Stomach (tissue), 4 donors: ENCODE results near the gene MARCHF10.

Experiments
- POLR2A ChIP-seq, 4 donors: fragments of 450-650 bp; IDR thresholded peaks; one replicate each; pipeline ENCODE4 v1.6.1; 2016; ENCODE audit warnings: antibody characterized with exemption in 4 of 4, control low read depth in 2 of 4, mild to moderate bottlenecking in 1 of 4, moderate library complexity in 1 of 4
- POLR2AphosphoS5 ChIP-seq, 3 donors: sonication (generic); formaldehyde crosslinking; IDR thresholded peaks; one replicate each; pipeline ENCODE4 v1.6.1; 2016; ENCODE audit warnings: antibody characterized with exemption in 3 of 3
- TF ChIP-seq, protein P1 (sequence below), 7 experiments: fragments of 450-650 bp in 4 of 7; fragments of 200-600 bp in 3 of 7; sonication (generic) in 3 of 7; IDR thresholded peaks; one replicate each; pipeline ENCODE4 v1.5.1; 2016 to 2019; ENCODE audit warnings: antibody characterized with exemption in 7 of 7, control low read depth in 2 of 7, mild to moderate bottlenecking in 1 of 7

DNA sequence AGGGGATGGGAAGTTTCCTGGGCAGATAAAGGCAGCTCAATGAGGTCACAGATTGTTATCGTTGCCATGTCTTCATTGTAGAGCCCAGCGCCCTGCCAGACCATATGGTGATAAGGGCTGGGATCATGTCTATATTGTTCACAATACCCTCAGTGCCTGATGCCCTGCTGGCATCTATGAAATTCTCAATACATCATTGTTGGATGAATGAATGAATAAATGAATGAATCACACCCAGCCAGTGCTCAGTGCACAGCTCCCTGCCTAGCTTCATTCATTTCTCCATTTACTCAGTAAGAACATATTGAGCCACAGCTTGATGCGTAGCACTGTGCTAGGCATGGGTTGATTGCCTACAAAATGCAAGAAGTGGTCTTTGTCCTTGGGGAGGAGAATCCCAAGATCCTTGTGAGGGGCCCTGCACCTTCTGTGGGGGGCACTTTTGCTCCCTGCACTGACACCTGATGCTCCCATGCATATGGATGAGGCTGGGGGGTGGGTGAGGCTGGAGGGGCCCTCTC is 150.9 kb downstream of the MARCHF10 start:
- TF ChIP-seq POLR2A (IDR thresholded peaks at IDR 0.05) (no peak), POLR2AphosphoS5 (IDR thresholded peaks at IDR 0.05) (no peak)
- TF ChIP-seq, protein P1, sequence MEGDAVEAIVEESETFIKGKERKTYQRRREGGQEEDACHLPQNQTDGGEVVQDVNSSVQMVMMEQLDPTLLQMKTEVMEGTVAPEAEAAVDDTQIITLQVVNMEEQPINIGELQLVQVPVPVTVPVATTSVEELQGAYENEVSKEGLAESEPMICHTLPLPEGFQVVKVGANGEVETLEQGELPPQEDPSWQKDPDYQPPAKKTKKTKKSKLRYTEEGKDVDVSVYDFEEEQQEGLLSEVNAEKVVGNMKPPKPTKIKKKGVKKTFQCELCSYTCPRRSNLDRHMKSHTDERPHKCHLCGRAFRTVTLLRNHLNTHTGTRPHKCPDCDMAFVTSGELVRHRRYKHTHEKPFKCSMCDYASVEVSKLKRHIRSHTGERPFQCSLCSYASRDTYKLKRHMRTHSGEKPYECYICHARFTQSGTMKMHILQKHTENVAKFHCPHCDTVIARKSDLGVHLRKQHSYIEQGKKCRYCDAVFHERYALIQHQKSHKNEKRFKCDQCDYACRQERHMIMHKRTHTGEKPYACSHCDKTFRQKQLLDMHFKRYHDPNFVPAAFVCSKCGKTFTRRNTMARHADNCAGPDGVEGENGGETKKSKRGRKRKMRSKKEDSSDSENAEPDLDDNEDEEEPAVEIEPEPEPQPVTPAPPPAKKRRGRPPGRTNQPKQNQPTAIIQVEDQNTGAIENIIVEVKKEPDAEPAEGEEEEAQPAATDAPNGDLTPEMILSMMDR (IDR thresholded peaks at IDR 0.05) = no peak
